ENCODE results near the gene RUSC1. TPM values are rescaled to one million over a fixed set of nuclear protein-coding genes. Genes with fewer than 3 reads are reported as not detected.

RUSC1 gene
- total RNA-seq, 1 experiment from 2014 or later, result 66.9 TPM

DNA sequence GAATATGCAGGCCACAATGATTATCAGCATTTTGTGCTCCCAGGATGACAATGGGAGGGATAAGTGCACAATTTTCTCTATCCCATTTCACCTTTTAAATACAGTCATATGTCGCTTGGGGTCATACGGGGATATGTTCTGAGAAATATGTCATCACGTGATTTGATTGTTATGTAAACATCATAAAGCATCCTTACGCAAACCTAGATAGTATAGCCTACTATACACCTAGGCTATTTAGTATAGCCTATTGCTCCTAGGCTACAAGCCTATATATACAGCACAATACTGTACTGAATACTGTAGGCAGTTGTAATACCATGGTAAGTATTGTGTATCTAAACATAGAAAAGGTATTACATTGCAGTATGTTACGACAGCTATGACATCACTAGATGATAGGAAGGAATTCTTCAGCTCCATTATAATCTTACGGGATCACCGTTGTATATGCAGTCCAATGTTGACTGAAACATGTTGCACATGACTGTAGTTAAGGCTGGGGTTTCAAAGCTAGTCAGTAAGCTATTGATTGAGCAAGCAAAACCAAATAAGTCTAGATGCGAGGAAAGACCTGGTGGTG lies 18.9 kb downstream of the RUSC1 start:
- no peak overlapping the region for H3K56ac ChIP-seq (ENCODE audit: insufficient read length, low read depth, low read length)
- no peak overlapping the region for H2BK120ac ChIP-seq (ENCODE audit: low read depth, low read length, poor library complexity, severe bottlenecking)
- H4K5ac ChIP-seq (ENCODE audit: insufficient read length, low read depth, low read length), result no peak overlapping the region
- H2AFZ ChIP-seq (ENCODE audit: low read length), result no peak overlapping the region
- Mint-ChIP-seq H3K4me3 (no peak overlapping the region), H3K36me3 (ENCODE audit: insufficient read depth in 1 of 3, low read depth in 3 of 3) (peaks cover 22 to 74% (median 60%) of the 10 kb centered on the region in 3 experiments; a peak in 6 of 7 replicates), H3K27me3 (ENCODE audit: low read depth) (no peaks in the 10 kb centered on the region), H3K9me3 (no peaks in the 10 kb centered on the region), H3K27ac (no peak overlapping the region), H3K4me1 (no peaks in the 10 kb centered on the region)
- H2BK15ac ChIP-seq (ENCODE audit: low read depth, low read length), result no peak overlapping the region
- no peak overlapping the region for H3K23ac ChIP-seq (ENCODE audit: insufficient read length, low read depth, low read length)
- no peaks in the 10 kb centered on the region for H3K9me3 ChIP-seq (ENCODE audit: control insufficient read depth, low read depth, low read length)
- H2BK12ac ChIP-seq (ENCODE audit: insufficient read length, low read depth, low read length), result no peak overlapping the region
- H2BK5ac ChIP-seq (ENCODE audit: insufficient read length, low read length), result no peak overlapping the region
- no peak for DNase-seq
- H4K20me1 ChIP-seq (ENCODE audit: control insufficient read depth, insufficient read depth, insufficient read length), result no peaks in the 10 kb centered on the region
- H3K79me2 ChIP-seq (ENCODE audit: insufficient read depth, low read length), result no peaks in the 10 kb centered on the region
- no peak overlapping the region for H3T11ph ChIP-seq (ENCODE audit: low read length)
- no CpG with 5 or more reads among the region's 8 CpGs for WGBS (ENCODE audit: extremely low coverage, insufficient read length, low lambda C conversion rate)
- no peak overlapping the region for H3K4ac ChIP-seq (ENCODE audit: low read depth, low read length)
- H2AK5ac ChIP-seq (ENCODE audit: insufficient read length, low read length), result no peak overlapping the region
- H3K18ac ChIP-seq (ENCODE audit: insufficient read length, low read depth, low read length), result no peak overlapping the region
- H4K91ac ChIP-seq (ENCODE audit: insufficient read length, low read depth, low read length), result no peak overlapping the region
- H3K27ac ChIP-seq (ENCODE audit: insufficient read length, low read depth, low read length), result no peak overlapping the region
- no peak overlapping the region for H3K4me2 ChIP-seq (ENCODE audit: insufficient read depth, insufficient read length, low read length)
- no peaks in the 10 kb centered on the region for H3K27me3 ChIP-seq (ENCODE audit: insufficient read depth, low read length)
- no peak overlapping the region for H4K8ac ChIP-seq (replicated peaks; ENCODE audit: insufficient read length, low read depth, low read length)
- no peak overlapping the region for H2BK20ac ChIP-seq (ENCODE audit: low read depth, low read length, poor library complexity, severe bottlenecking)
- TF ChIP-seq, protein P1, sequence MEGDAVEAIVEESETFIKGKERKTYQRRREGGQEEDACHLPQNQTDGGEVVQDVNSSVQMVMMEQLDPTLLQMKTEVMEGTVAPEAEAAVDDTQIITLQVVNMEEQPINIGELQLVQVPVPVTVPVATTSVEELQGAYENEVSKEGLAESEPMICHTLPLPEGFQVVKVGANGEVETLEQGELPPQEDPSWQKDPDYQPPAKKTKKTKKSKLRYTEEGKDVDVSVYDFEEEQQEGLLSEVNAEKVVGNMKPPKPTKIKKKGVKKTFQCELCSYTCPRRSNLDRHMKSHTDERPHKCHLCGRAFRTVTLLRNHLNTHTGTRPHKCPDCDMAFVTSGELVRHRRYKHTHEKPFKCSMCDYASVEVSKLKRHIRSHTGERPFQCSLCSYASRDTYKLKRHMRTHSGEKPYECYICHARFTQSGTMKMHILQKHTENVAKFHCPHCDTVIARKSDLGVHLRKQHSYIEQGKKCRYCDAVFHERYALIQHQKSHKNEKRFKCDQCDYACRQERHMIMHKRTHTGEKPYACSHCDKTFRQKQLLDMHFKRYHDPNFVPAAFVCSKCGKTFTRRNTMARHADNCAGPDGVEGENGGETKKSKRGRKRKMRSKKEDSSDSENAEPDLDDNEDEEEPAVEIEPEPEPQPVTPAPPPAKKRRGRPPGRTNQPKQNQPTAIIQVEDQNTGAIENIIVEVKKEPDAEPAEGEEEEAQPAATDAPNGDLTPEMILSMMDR (conservative IDR thresholded peaks at IDR 0.05), result no peak
- H3K4me1 ChIP-seq (ENCODE audit: insufficient read depth, low read length), result no peaks in the 10 kb centered on the region
- no peaks in the 10 kb centered on the region for H3K23me2 ChIP-seq (ENCODE audit: insufficient read length, low read depth, low read length, poor library complexity, severe bottlenecking)
- H3K14ac ChIP-seq (ENCODE audit: insufficient read depth, low read length), result no peak overlapping the region
- H3K79me1 ChIP-seq (ENCODE audit: insufficient read depth, low read depth, low read length, poor library complexity, severe bottlenecking), result no peaks in the 10 kb centered on the region
- H3K9ac ChIP-seq (ENCODE audit: extremely low read depth, insufficient read length, low read length), result no peak overlapping the region
